Colonic mucosa (tissue), 4 donors: Measurements from ENCODE around the gene CMIP. TPM values are rescaled to one million over a fixed set of nuclear protein-coding genes. Genes with fewer than 3 reads are reported as not detected.

ENCODE experiments used
- DNase-seq: peaks from one replicate; pipeline ENCODE4 v3.0.0-alpha.2; 2020
- H3K27ac ChIP-seq: fragments of 200-600 bp; one replicate; pipeline ENCODE4 v1.8.0; 2021
- H3K27me3 ChIP-seq: fragments of 200-600 bp; one replicate; pipeline ENCODE4 v1.8.0; 2021
- H3K36me3 ChIP-seq: fragments of 200-600 bp; one replicate; pipeline ENCODE4 v1.8.0; 2021
- H3K4me1 ChIP-seq: fragments of 200-600 bp; one replicate; pipeline ENCODE4 v1.8.0; 2021; ENCODE audit warnings: mild to moderate bottlenecking
- H3K4me3 ChIP-seq: fragments of 200-600 bp; one replicate; pipeline ENCODE4 v1.8.0; 2021
- H3K9ac ChIP-seq, 2 donors: one replicate each; pipeline ENCODE4 v1.7.0; 2013; ENCODE audit warnings: control low read depth in 2 of 2, low read depth in 2 of 2, low read length in 2 of 2
- H3K9me3 ChIP-seq: fragments of 200-600 bp; one replicate; pipeline ENCODE4 v1.8.0; 2021
- intact Hi-C: fragments of 100-400 bp; cut with DNase I; formaldehyde crosslinking; loops from one replicate; pipeline ENCODE4 v1.14.1; 2022
- total RNA-seq, 2 donors: library from RNA; stranded (reverse); fragmentation: NEBNext Ultra II Directional in 1 of 2; extraction: Animal tissue kit (Norgen Biotek cat#: 25700) in 1 of 2; gene quantifications; one replicate each; pipeline ENCODE4 v1.2.1, GENCODE V29; 2021
- TF ChIP-seq, protein P1 (sequence below): fragments of 200-600 bp; IDR thresholded peaks from one replicate; pipeline ENCODE4 v1.8.0; 2022; ENCODE audit warnings: antibody characterized with exemption, mild to moderate bottlenecking
- donor health status: healthy.
- donor health status: DM: no; HTN: no; CAD: no.
- donor health status: DM: no; HTN: no; CAD: no.

CMIP gene
- total RNA-seq, 2 donors from 2014 or later = 83.4 to 107 TPM

- DNase-seq = no peak
- H3K4me1 ChIP-seq = peaks cover 17% of the 10 kb centered on the region
- H3K4me3 ChIP-seq = no peak overlapping the region
- H3K9ac ChIP-seq = peak overlapping the region in 1 of 2 donors; percentile 52
- TF ChIP-seq, protein P1, sequence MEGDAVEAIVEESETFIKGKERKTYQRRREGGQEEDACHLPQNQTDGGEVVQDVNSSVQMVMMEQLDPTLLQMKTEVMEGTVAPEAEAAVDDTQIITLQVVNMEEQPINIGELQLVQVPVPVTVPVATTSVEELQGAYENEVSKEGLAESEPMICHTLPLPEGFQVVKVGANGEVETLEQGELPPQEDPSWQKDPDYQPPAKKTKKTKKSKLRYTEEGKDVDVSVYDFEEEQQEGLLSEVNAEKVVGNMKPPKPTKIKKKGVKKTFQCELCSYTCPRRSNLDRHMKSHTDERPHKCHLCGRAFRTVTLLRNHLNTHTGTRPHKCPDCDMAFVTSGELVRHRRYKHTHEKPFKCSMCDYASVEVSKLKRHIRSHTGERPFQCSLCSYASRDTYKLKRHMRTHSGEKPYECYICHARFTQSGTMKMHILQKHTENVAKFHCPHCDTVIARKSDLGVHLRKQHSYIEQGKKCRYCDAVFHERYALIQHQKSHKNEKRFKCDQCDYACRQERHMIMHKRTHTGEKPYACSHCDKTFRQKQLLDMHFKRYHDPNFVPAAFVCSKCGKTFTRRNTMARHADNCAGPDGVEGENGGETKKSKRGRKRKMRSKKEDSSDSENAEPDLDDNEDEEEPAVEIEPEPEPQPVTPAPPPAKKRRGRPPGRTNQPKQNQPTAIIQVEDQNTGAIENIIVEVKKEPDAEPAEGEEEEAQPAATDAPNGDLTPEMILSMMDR = no peak
- intact Hi-C loops = no loop called here
- no peaks in the 10 kb centered on the region for H3K9me3 ChIP-seq
- no peaks in the 10 kb centered on the region for H3K27me3 ChIP-seq
- peak overlapping the region; percentile 65 for H3K27ac ChIP-seq
- H3K36me3 ChIP-seq = peaks cover 5% of the 10 kb centered on the region
Measured at GRCh38 chr16:81706327-81707295, 262.0 kb downstream of the CMIP start.

DNA sequence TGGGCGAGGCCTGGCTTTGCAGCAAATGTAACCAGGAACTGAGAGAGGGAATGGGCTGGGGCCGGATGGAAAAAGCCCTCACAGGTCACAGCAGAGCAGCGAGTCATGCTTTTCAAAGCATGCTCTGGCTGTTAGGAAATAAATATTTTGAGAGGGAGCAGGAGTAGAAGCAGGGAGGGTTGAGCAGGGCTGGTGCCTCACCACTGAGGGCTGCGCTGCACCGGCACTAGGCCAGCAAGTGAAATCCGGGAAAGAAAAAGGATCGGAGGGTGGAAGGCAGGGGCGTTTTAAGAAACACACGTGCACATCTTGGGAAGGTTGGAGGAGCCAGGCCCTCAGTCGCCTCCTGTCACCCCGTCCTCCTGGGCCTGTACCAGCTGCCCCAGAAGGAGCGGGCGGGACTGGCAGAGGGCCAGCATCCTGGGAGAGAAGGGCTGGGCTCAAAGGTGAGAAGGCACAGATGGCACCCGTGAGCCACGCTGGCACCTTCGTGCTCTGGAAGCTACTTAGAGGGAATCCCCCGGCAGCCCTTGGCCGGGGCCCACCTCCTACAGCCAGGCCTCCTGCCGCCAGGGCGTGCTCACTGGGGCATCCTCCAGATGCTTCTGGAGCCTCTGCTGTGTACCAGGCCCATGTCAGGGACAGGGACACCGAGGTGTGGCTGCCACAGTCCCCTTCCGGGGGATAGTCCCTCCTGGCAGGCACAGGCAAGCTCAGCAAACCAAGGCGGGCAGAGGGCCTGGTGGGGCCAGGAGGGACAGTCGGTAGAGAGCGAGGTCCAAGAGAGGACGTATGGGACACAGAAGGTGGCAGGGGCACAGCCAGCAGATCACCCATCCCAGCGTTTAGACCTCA is 263.0 kb downstream of the CMIP start:
- intact Hi-C loops = no loop called here
- peak overlapping the region in 1 of 2 donors; percentile 46 for H3K9ac ChIP-seq
- H3K36me3 ChIP-seq = peaks cover 5% of the 10 kb centered on the region
- H3K4me3 ChIP-seq = no peak overlapping the region
- H3K27ac ChIP-seq = peak overlapping the region; percentile 65
- H3K9me3 ChIP-seq = no peaks in the 10 kb centered on the region
- TF ChIP-seq, protein P1 = no peak
- DNase-seq = peak; percentile 93
- no peaks in the 10 kb centered on the region for H3K27me3 ChIP-seq
- H3K4me1 ChIP-seq = peaks cover 17% of the 10 kb centered on the region

GRCh38 chr16:81708266-81709015 is 263.8 kb downstream of the CMIP start:
- H3K36me3 ChIP-seq = peaks cover 5% of the 10 kb centered on the region
- H3K27ac ChIP-seq = peak overlapping the region; percentile 65
- intact Hi-C loops = no loop called here
- H3K4me3 ChIP-seq = no peak overlapping the region
- TF ChIP-seq, protein P1 = no peak
- no peaks in the 10 kb centered on the region for H3K9me3 ChIP-seq
- H3K9ac ChIP-seq = peak overlapping the region in 1 of 2 donors; percentile 46
- H3K27me3 ChIP-seq = no peaks in the 10 kb centered on the region
- peak; percentile 55 for DNase-seq
- H3K4me1 ChIP-seq = peaks cover 17% of the 10 kb centered on the region

- TF ChIP-seq, protein P1 = no peak
- H3K36me3 ChIP-seq = peaks cover 5% of the 10 kb centered on the region
Measured at GRCh38 chr16:81709016-81709900, 264.6 kb downstream of the CMIP start.

More at GRCh38 chr16:81709016-81709900, 264.6 kb downstream of the CMIP start:
- Histone ChIP-seq H3K27ac (no peak overlapping the region), H3K9me3 (no peaks in the 10 kb centered on the region), H3K4me3 (no peak overlapping the region), H3K27me3 (no peaks in the 10 kb centered on the region), H3K4me1 (peaks cover 17% of the 10 kb centered on the region), H3K9ac (no peak overlapping the region)
- intact Hi-C loops = no loop called here
- DNase-seq = no peak
